Spleen (tissue), 11 donors: ENCODE results near the gene FZD8. TPM values are rescaled to one million over a fixed set of nuclear protein-coding genes. Genes with fewer than 3 reads are reported as not detected.

ENCODE experiments used
- DNase-seq: peaks from one replicate; pipeline ENCODE4 v3.0.0-alpha.2; 2020
- H3K27ac ChIP-seq, 8 donors: fragments of 200-600 bp; sonication (generic) in 7 of 8; 1 replicate in 4 of 8; 2 replicates in 4 of 8; pipeline versions ENCODE4 v1.5.0 to v1.8.0; 2016 to 2021; ENCODE audit warnings: inconsistent platforms in 4 of 8, mild to moderate bottlenecking in 4 of 8, moderate library complexity in 1 of 8
- H3K27me3 ChIP-seq, 7 donors: fragments of 200-600 bp; sonication (generic) in 6 of 7; replicated peaks in 1 of 7; 1 replicate in 4 of 7; 2 replicates in 3 of 7; pipeline versions ENCODE4 v1.5.0 to v1.8.0; 2016 to 2021; ENCODE audit warnings: inconsistent platforms in 3 of 7, mild to moderate bottlenecking in 1 of 7
- H3K36me3 ChIP-seq, 6 donors: fragments of 200-600 bp; sonication (generic) in 5 of 6; 1 replicate in 4 of 6; 2 replicates in 2 of 6; pipeline versions ENCODE4 v1.5.0 to v1.8.0; 2016 to 2021; ENCODE audit warnings: inconsistent platforms in 2 of 6
- H3K4me1 ChIP-seq, 6 donors: fragments of 200-600 bp; sonication (generic) in 5 of 6; 1 replicate in 3 of 6; 2 replicates in 3 of 6; pipeline versions ENCODE4 v1.5.0 to v1.8.0; 2016 to 2021; ENCODE audit warnings: inconsistent platforms in 3 of 6
- H3K4me3 ChIP-seq, 8 donors: fragments of 200-600 bp; sonication (generic) in 7 of 8; 1 replicate in 4 of 8; 2 replicates in 4 of 8; pipeline versions ENCODE4 v1.5.0 to v1.8.0; 2016 to 2021; ENCODE audit warnings: inconsistent platforms in 4 of 8, mild to moderate bottlenecking in 4 of 8, moderate library complexity in 2 of 8
- H3K9me3 ChIP-seq, 8 donors: fragments of 200-600 bp; sonication (generic) in 7 of 8; 1 replicate in 4 of 8; 2 replicates in 4 of 8; pipeline versions ENCODE4 v1.5.0 to v1.8.0; 2016 to 2021; ENCODE audit warnings: inconsistent platforms in 4 of 8
- POLR2A ChIP-seq, 3 donors: fragments of 450-650 bp; IDR thresholded peaks; one replicate each; pipeline ENCODE4 v1.5.1; 2017; ENCODE audit warnings: antibody characterized with exemption in 3 of 3, mild to moderate bottlenecking in 1 of 3
- POLR2AphosphoS5 ChIP-seq, 3 donors: sonication (generic); formaldehyde crosslinking; IDR thresholded peaks; one replicate each; pipeline ENCODE4 v1.5.1; 2017; ENCODE audit warnings: antibody characterized with exemption in 3 of 3
- WGBS, 5 donors: extraction: QIAGEN DNeasy Blood & Tissue Kit in 3 of 5; methylation state at CpG; one replicate each; pipeline versions ENCODE4 v1.1.5 to v1.1.7; 2013 to 2018; 5-methylcytosine and 5-hydroxymethylcytosine counted together
- intact Hi-C: fragments of 100-400 bp; cut with DNase I; formaldehyde crosslinking; loops from one replicate; pipeline ENCODE4 v1.15.0; 2023; ENCODE audit warnings: low total_unique reads
- polyA plus RNA-seq, 3 donors: library from polyadenylated mRNA; stranded (reverse); fragments of 200-250 nt; gene quantifications; one replicate each; pipeline ENCODE4 v1.2.1, GENCODE V29; 2013
- total RNA-seq, 7 donors: library from RNA; depleted of rRNA in 3 of 7; stranded (reverse); fragments of >200 nt in 3 of 7; fragmentation: NEBNext Ultra II Directional in 4 of 7; extraction: Animal tissue kit (Norgen Biotek cat#: 25700) in 4 of 7; gene quantifications; one replicate each; pipeline versions ENCODE4 v1.1.0 to v1.2.1, GENCODE V29; 2016 to 2021
- TF ChIP-seq, protein P1 (sequence below), 11 experiments: fragments of 200-600 bp in 7 of 11; fragments of 450-650 bp in 4 of 11; sonication (generic) in 4 of 11; IDR thresholded peaks in 8 of 11; conservative IDR thresholded peaks in 3 of 11; 1 replicate in 7 of 11; 2 replicates in 4 of 11; pipeline versions ENCODE4 v1.4.0 to v1.8.0; 2016 to 2021; ENCODE audit warnings: antibody characterized with exemption in 11 of 11, inconsistent platforms in 4 of 11, mild to moderate bottlenecking in 1 of 11
- donor health status: healthy with polysubstance abuse.
- donor health status: DM: no; HTN: no; CAD: no; lungs with moderate emphysema.
- donor health status: DM: no; HTN: no; CAD: no.
- donor health status: Bipolar disorder and iron deficiency.
- donor health status: healthy.
- donor health status: DM: no; HTN: no; CAD: no.
- donor health status: DM: yes; HTN: yes; CAD: no.

The FZD8 gene
- total and polyA plus RNA-seq, 10 donors, result 0.93 to 37.6 (median 16.4) TPM

DNA sequence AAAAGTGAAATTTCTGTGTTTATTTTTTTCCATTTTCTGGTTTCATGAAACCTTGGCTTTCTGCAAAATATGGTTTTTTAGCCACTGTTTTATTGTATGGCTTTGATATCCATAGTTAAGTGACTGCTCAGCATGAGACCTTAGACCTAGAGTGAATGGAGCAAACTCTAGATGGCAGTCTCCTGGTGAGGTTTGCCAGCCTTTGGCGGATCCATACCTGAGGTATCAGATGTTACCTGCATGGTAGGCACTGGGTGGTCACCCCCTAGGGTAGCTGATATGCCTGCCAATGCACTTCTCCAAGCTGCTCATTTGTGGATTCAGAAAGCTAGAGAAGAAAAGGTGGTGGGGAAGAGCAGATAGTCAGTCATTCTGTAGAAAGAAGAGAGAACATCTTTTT lies 17.4 kb upstream of the FZD8 start:
- Histone ChIP-seq H3K36me3 (no peaks in the 10 kb centered on the region), H3K27ac (no peak overlapping the region), H3K27me3 (peaks cover 0 to 12% (median 0%) of the 10 kb centered on the region in 7 donors), H3K4me3 (no peak overlapping the region), H3K9me3 (no peaks in the 10 kb centered on the region), H3K4me1 (no peaks in the 10 kb centered on the region)
- no peak for DNase-seq
- intact Hi-C loops, result no loop called here
- 82 to 96% (median 89%) methylated on average over 1 of the region's 1 CpG for WGBS, 5 donors
- TF ChIP-seq, protein P1, sequence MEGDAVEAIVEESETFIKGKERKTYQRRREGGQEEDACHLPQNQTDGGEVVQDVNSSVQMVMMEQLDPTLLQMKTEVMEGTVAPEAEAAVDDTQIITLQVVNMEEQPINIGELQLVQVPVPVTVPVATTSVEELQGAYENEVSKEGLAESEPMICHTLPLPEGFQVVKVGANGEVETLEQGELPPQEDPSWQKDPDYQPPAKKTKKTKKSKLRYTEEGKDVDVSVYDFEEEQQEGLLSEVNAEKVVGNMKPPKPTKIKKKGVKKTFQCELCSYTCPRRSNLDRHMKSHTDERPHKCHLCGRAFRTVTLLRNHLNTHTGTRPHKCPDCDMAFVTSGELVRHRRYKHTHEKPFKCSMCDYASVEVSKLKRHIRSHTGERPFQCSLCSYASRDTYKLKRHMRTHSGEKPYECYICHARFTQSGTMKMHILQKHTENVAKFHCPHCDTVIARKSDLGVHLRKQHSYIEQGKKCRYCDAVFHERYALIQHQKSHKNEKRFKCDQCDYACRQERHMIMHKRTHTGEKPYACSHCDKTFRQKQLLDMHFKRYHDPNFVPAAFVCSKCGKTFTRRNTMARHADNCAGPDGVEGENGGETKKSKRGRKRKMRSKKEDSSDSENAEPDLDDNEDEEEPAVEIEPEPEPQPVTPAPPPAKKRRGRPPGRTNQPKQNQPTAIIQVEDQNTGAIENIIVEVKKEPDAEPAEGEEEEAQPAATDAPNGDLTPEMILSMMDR (IDR thresholded peaks at IDR 0.05 in 8 of 11, conservative IDR thresholded peaks at IDR 0.05 in 3 of 11), result no peak
- TF ChIP-seq POLR2A (IDR thresholded peaks at IDR 0.05) (no peak), POLR2AphosphoS5 (IDR thresholded peaks at IDR 0.05) (no peak)

- H3K36me3 ChIP-seq, result no peaks in the 10 kb centered on the region
- no peaks in the 10 kb centered on the region for H3K4me1 ChIP-seq
- H3K9me3 ChIP-seq, result no peaks in the 10 kb centered on the region
- intact Hi-C loops, result no loop called here
- no peak overlapping the region for H3K4me3 ChIP-seq
- H3K27me3 ChIP-seq, result peaks cover 0 to 12% (median 0%) of the 10 kb centered on the region in 7 donors
- WGBS, 5 donors, result 90 to 93% (median 91%) methylated on average over 5 of the region's 5 CpGs
- no peak for DNase-seq
- TF ChIP-seq POLR2A (IDR thresholded peaks at IDR 0.05), result no peak
- TF ChIP-seq, protein P1 (IDR thresholded peaks at IDR 0.05 in 8 of 11, conservative IDR thresholded peaks at IDR 0.05 in 3 of 11), result no peak
- no peak for TF ChIP-seq POLR2AphosphoS5 (IDR thresholded peaks at IDR 0.05)
- no peak overlapping the region for H3K27ac ChIP-seq
Measured at GRCh38 chr10:35657621-35658020, 15.5 kb upstream of the FZD8 start.

GRCh38 chr10:35652824-35653223 lies 10.7 kb upstream of the FZD8 start:
- TF ChIP-seq, protein P1 (IDR thresholded peaks at IDR 0.05 in 8 of 11, conservative IDR thresholded peaks at IDR 0.05 in 3 of 11), result no peak
- TF ChIP-seq POLR2A (IDR thresholded peaks at IDR 0.05) (no peak), POLR2AphosphoS5 (IDR thresholded peaks at IDR 0.05) (no peak)
- Histone ChIP-seq H3K4me3 (no peak overlapping the region), H3K27ac (no peak overlapping the region), H3K27me3 (no peaks in the 10 kb centered on the region), H3K36me3 (no peaks in the 10 kb centered on the region), H3K9me3 (no peaks in the 10 kb centered on the region), H3K4me1 (no peaks in the 10 kb centered on the region)
- intact Hi-C loops, result no loop called here
- DNase-seq, result no peak
- WGBS, 5 donors, result 80 to 94% (median 84%) methylated on average over 2 of the region's 2 CpGs

DNA sequence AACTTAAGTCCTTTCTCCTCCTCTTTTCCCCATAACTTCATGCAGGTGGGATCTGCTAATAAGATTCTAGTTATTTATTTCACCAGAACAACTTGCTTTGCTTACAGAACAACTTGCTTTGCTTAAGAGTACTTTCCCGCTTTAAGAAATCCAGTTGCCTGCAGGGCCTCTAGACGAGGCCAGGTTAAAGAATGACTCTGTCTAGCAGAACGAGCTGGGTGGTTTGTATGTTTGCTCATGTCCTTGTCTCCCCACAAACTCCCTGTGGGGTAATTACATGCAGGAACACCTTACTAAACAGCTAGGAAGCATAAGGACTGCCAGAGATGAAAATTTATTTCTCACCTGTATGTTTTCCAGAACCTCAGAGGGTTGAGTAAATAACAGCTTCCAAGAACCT lies 8.8 kb upstream of the FZD8 start:
- H3K36me3 ChIP-seq, result no peaks in the 10 kb centered on the region
- H3K27ac ChIP-seq, result no peak overlapping the region
- WGBS, 5 donors, result 79 to 92% (median 90%) methylated on average over 3 of the region's 3 CpGs
- no peaks in the 10 kb centered on the region for H3K9me3 ChIP-seq
- H3K4me1 ChIP-seq, result no peaks in the 10 kb centered on the region
- no peak overlapping the region for H3K4me3 ChIP-seq
- no peak for DNase-seq
- H3K27me3 ChIP-seq, result no peaks in the 10 kb centered on the region
- intact Hi-C loops, result no loop called here
- TF ChIP-seq POLR2AphosphoS5 (IDR thresholded peaks at IDR 0.05) (no peak), POLR2A (IDR thresholded peaks at IDR 0.05) (no peak)
- TF ChIP-seq, protein P1 (IDR thresholded peaks at IDR 0.05 in 8 of 11, conservative IDR thresholded peaks at IDR 0.05 in 3 of 11), result no peak
